Cardiac fibroblast (primary cell): ENCODE measurements around the gene SCFD2.

ENCODE experiments used
- DNase-seq, 2 donors: peaks; one replicate each; pipeline versions ENCODE4 v3.0.0 to v3.0.0-alpha.2; 2010; ENCODE audit warnings: low read depth in 2 of 2
- H3K4me3 ChIP-seq, 2 donors: replicated peaks in 1 of 2; 1 replicate in 1 of 2; 2 replicates in 1 of 2; pipeline ENCODE4 v1.5.1; 2011; ENCODE audit warnings: low read depth in 2 of 2, low read length in 2 of 2, mild to moderate bottlenecking in 2 of 2, moderate library complexity in 1 of 2
- CTCF ChIP-seq: IDR thresholded peaks from one replicate; pipeline ENCODE4 v1.5.1; 2011; ENCODE audit warnings: low read depth, mild to moderate bottlenecking, low read length, inconsistent platforms

SCFD2 gene

GRCh38 chr4:53089936-53090729, 275.7 kb downstream of the SCFD2 start:
- H3K4me3 ChIP-seq: no peak overlapping the region
- no peak for TF ChIP-seq CTCF
- DNase-seq: peak; percentile 67 to 75

- no peak for TF ChIP-seq CTCF
- no peak overlapping the region for H3K4me3 ChIP-seq
- no peak for DNase-seq
Measured at GRCh38 chr4:53088152-53088551, 277.7 kb downstream of the SCFD2 start.

- DNase-seq: peak in 1 of 2 donors; percentile 14
- H3K4me3 ChIP-seq: no peak overlapping the region
- TF ChIP-seq CTCF: no peak
Measured at GRCh38 chr4:53076374-53076958, 289.4 kb downstream of the SCFD2 start.

- no peak overlapping the region for H3K4me3 ChIP-seq
- TF ChIP-seq CTCF: no peak
- no peak for DNase-seq
Measured at GRCh38 chr4:53075162-53075785, 290.6 kb downstream of the SCFD2 start.

- no peak overlapping the region for H3K4me3 ChIP-seq
- peak in 1 of 2 donors; percentile 43 for DNase-seq
- TF ChIP-seq CTCF: no peak
Measured at GRCh38 chr4:53068755-53069330, 297.0 kb downstream of the SCFD2 start.

- no peak for DNase-seq
Measured at GRCh38 chr4:53067125-53067802, 298.6 kb downstream of the SCFD2 start.

More at GRCh38 chr4:53067125-53067802, 298.6 kb downstream of the SCFD2 start:
- no peak for TF ChIP-seq CTCF
- H3K4me3 ChIP-seq: no peak overlapping the region
